Naive B cell (primary cell): Measurements from ENCODE around the gene SVOP. TPM values are rescaled to one million over a fixed set of nuclear protein-coding genes. Genes with fewer than 3 reads are reported as not detected.

ENCODE experiments used
- ATAC-seq, 2 donors: fragments of 150-1000 bp; cut with Tn5 transposase; 2 replicates each; pipeline ENCODE4 v1.10.0; 2021; ENCODE audit warnings: low read depth in 2 of 2, mild to moderate bottlenecking in 2 of 2, moderate library complexity in 2 of 2
- DNase-seq: peaks from one replicate; pipeline ENCODE4 v3.0.0; 2022
- H3K27ac Mint-ChIP-seq, 6 donors: one replicate each; pipeline ENCODE4 v1.8.0; 2020 to 2022; ENCODE audit warnings: mild to moderate bottlenecking in 6 of 6, mixed read lengths in 6 of 6, moderate library complexity in 5 of 6, inconsistent platforms in 2 of 6
- H3K27me3 Mint-ChIP-seq, 3 donors: one replicate each; pipeline ENCODE4 v1.8.0; 2021 to 2022; ENCODE audit warnings: mixed read lengths in 3 of 3, mild to moderate bottlenecking in 1 of 3
- H3K36me3 Mint-ChIP-seq, 2 donors: one replicate each; pipeline ENCODE4 v1.8.0; 2020 to 2022; ENCODE audit warnings: mixed read lengths in 2 of 2, inconsistent platforms in 1 of 2, mild to moderate bottlenecking in 1 of 2
- H3K4me1 Mint-ChIP-seq, 3 donors: one replicate each; pipeline ENCODE4 v1.8.0; 2020 to 2022; ENCODE audit warnings: mixed read lengths in 3 of 3, inconsistent platforms in 1 of 3, mild to moderate bottlenecking in 1 of 3, moderate library complexity in 1 of 3
- H3K4me3 Mint-ChIP-seq, 8 donors: one replicate each; pipeline ENCODE4 v1.8.0; 2020 to 2022; ENCODE audit warnings: mild to moderate bottlenecking in 8 of 8, mixed read lengths in 8 of 8, moderate library complexity in 8 of 8, inconsistent platforms in 2 of 8
- H3K9me3 Mint-ChIP-seq, 7 donors: one replicate each; pipeline ENCODE4 v1.8.0; 2020 to 2022; ENCODE audit warnings: mixed read lengths in 7 of 7, mild to moderate bottlenecking in 5 of 7, inconsistent platforms in 2 of 7, moderate library complexity in 1 of 7
- polyA plus RNA-seq, 6 donors: library from polyadenylated mRNA; unstranded; fragments of 300-500 nt; fragmentation: Illumina TruSeq; gene quantifications; one replicate each; pipeline ENCODE4 v1.2.3, GENCODE V29; 2021; ENCODE audit warnings: low read depth in 6 of 6

Gene SVOP
- polyA plus RNA-seq, 6 donors from 2014 or later = not detected

DNA sequence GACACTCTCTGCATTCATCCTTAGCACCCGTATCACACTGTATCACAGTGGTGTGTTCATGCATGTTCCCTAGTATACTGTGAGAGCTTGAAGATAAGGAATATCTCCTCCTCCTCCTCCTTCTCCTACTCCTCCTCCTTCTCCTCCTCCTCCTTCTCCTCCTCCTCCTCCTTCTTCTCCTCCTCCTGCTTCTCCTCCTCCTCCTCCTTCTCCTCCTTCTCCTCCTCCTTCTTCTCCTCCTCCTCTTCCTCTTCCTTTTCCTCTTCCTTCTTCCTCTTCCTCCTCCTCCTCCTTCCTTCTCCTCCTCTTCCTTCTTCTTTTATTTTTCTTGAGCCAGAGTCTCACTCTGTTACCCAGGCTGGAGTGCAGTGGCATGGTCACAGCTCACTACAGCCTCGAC lies 113.9 kb downstream of the SVOP start:
- no peaks in the 10 kb centered on the region for H3K36me3 Mint-ChIP-seq
- DNase-seq (no peak), ATAC-seq (no peak)
- H3K4me3 Mint-ChIP-seq = peak overlapping the region in 2 of 8 donors; percentile 42 to 44
- no peaks in the 10 kb centered on the region for H3K27me3 Mint-ChIP-seq
- H3K27ac Mint-ChIP-seq = peak overlapping the region in 2 of 6 donors; percentile 78 to 82
- peaks cover 17 to 50% (median 42%) of the 10 kb centered on the region in 3 donors for H3K4me1 Mint-ChIP-seq
- H3K9me3 Mint-ChIP-seq = no peaks in the 10 kb centered on the region

DNA sequence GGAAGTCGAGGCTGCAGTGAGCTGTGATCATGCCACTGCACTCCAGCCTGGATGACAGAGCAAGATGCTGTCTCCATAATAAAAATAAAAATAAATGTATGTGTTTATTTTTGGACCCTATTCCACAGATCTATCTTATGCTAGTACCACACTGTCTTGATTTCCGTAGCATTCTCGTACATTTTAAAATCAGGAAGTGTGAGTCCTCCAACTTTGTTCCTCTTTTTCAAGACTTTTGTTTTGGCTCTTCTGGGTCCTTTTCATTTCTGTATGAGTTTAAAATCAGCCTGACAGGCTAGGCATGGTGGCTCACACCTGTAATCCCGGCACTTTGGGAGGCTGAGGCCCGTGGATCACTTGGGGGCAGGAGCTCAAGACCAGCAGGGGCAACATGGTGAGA lies 115.1 kb downstream of the SVOP start:
- Mint-ChIP-seq H3K27me3 (no peaks in the 10 kb centered on the region), H3K27ac (peak overlapping the region; percentile 64 to 94 (median 85)), H3K9me3 (no peaks in the 10 kb centered on the region), H3K4me1 (peaks cover 17 to 50% (median 42%) of the 10 kb centered on the region in 3 donors), H3K36me3 (no peaks in the 10 kb centered on the region), H3K4me3 (peak overlapping the region; percentile 2 to 90 (median 75))
- ATAC-seq = peak; percentile 93 to 94
- peak; percentile 50 for DNase-seq

DNA sequence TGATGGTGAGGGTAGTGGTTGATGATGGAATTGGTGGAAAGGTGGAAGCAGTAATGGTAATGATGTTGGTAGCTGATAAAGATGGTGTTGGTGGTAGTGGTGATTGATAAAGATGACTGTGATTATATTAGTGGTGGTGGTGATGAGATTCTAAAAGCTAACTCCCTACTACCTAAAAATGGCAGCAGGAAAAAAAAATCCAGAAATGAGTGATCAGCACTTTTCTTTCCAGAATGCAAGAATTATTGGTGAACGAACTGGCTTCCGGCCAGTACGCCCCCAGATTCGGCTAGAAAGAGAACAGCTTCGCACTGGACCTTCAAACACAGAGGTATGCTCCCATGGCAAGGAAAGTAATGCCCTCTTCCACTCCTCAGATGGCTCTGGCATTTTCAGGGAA lies 121.7 kb downstream of the SVOP start:
- Mint-ChIP-seq H3K9me3 (peaks cover 0 to 4% (median 0%) of the 10 kb centered on the region in 7 donors), H3K27me3 (peaks cover 0 to 9% (median 8%) of the 10 kb centered on the region in 3 donors), H3K36me3 (no peaks in the 10 kb centered on the region), H3K27ac (no peak overlapping the region), H3K4me3 (no peak overlapping the region), H3K4me1 (peaks cover 4 to 10% (median 5%) of the 10 kb centered on the region in 3 donors)
- ATAC-seq = no peak
- no peak for DNase-seq

DNA sequence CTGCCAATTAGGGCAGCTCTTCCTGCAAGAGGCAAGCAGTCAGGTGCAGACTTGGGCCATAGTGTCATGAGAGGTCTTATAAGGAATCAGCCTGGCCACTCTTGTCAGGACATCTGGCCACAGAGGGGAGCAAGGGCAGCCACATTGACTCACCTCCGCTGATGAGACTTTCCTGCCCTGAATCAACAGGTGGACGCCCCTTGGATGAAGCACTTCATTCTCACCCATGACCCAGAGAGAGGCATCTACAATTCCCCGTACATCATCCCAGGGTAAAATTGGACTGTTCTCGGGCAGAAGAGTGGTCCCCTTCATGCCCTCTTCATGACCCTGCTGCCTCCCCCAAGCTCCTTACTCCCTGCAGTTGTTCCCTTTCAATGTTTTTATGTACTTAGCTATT lies 124.1 kb downstream of the SVOP start:
- H3K36me3 Mint-ChIP-seq = no peaks in the 10 kb centered on the region
- peaks cover 0 to 4% (median 0%) of the 10 kb centered on the region in 7 donors for H3K9me3 Mint-ChIP-seq
- peaks cover 0 to 4% (median 0%) of the 10 kb centered on the region in 3 donors for H3K4me1 Mint-ChIP-seq
- H3K4me3 Mint-ChIP-seq = no peak overlapping the region
- peaks cover 0 to 9% (median 8%) of the 10 kb centered on the region in 3 donors for H3K27me3 Mint-ChIP-seq
- ATAC-seq (no peak), DNase-seq (no peak)
- peak overlapping the region in 1 of 6 donors; percentile 9 for H3K27ac Mint-ChIP-seq

DNA sequence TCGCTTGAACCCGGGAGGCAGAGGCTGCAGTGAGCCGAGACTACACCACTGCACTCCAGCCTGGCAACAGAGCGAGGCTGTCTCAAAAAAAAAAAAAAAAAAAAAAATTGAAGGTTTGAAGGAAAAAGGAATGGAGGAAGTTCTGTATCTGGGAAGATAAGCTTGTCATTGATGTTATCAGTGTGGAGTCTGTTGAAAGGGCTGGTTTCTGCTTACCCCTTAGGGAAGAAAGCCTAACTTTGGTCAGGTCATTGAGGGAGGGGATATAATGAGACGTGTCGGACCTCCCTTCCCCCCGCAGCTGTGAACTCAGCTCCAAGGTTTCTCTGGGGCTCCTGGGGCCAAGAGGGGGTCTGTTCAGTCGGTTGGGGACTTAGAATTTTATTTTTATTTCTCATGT lies 124.5 kb downstream of the SVOP start:
- Mint-ChIP-seq H3K27me3 (peaks cover 0 to 9% (median 8%) of the 10 kb centered on the region in 3 donors), H3K27ac (no peak overlapping the region), H3K4me3 (no peak overlapping the region), H3K4me1 (peaks cover 0 to 4% (median 0%) of the 10 kb centered on the region in 3 donors), H3K36me3 (no peaks in the 10 kb centered on the region), H3K9me3 (peaks cover 0 to 4% (median 0%) of the 10 kb centered on the region in 7 donors)
- DNase-seq = no peak
- ATAC-seq = no peak

DNA sequence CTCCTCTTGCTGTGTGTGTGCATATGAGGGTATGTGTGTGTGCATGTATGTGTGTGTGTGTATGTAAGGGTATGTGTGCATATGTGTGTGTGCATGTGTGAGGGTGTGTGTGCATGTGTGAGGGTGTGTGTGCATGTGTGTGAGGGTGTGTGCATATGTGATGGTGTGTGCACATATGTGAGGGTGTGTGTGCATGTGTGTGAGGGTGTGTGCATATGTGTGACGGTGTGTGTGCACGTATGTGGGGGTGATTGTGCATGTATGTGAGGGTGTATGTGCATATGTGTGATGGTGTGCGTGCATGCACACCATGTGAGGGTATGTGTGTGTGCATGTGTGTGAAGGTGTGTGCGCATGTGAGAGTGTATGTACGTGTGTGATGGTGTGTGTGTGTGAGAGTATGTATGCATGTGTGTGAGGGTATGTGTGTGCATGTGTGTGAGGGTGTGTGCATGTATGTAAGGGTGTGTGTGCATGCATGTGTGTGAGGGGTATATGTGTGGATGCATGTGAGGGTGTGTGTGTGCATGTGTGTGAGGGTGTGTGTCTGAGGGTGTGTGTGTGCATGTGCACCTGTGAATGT lies 125.6 kb downstream of the SVOP start:
- H3K27me3 Mint-ChIP-seq = peaks cover 0 to 9% (median 8%) of the 10 kb centered on the region in 3 donors
- peaks cover 0 to 4% (median 0%) of the 10 kb centered on the region in 3 donors for H3K4me1 Mint-ChIP-seq
- ATAC-seq (no peak), DNase-seq (no peak)
- peaks cover 3 to 6% (median 4%) of the 10 kb centered on the region in 7 donors for H3K9me3 Mint-ChIP-seq
- no peaks in the 10 kb centered on the region for H3K36me3 Mint-ChIP-seq
- peak overlapping the region in 2 of 6 donors; percentile 0 to 28 for H3K27ac Mint-ChIP-seq
- H3K4me3 Mint-ChIP-seq = no peak overlapping the region

DNA sequence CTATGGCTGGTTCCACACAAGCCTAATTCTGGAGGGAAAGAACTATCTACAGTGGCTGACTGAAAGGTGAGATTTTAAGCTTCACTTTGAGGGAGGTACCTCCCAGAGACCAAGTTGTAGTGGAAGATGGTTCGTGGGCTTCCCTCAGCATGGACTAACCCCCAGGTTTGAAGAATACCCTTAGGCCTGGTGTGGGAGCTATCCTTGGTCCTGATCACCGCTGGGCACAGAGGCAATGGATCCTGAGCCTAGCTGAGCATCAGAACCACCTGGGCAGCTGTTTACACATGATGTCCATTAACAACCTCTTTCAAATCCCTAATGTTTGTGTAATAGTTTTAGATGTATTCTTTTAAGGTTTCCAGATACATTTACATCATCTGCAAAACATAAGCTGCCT lies 130.7 kb downstream of the SVOP start:
- peaks cover 3 to 8% (median 5%) of the 10 kb centered on the region in 7 donors for H3K9me3 Mint-ChIP-seq
- ATAC-seq (no peak), DNase-seq (no peak)
- no peak overlapping the region for H3K27ac Mint-ChIP-seq
- H3K4me1 Mint-ChIP-seq = peaks cover 0 to under 1% (median 0%) of the 10 kb centered on the region in 3 donors
- no peak overlapping the region for H3K4me3 Mint-ChIP-seq
- H3K27me3 Mint-ChIP-seq = peaks cover 0 to 3% (median 2%) of the 10 kb centered on the region in 3 donors
- no peaks in the 10 kb centered on the region for H3K36me3 Mint-ChIP-seq

DNA sequence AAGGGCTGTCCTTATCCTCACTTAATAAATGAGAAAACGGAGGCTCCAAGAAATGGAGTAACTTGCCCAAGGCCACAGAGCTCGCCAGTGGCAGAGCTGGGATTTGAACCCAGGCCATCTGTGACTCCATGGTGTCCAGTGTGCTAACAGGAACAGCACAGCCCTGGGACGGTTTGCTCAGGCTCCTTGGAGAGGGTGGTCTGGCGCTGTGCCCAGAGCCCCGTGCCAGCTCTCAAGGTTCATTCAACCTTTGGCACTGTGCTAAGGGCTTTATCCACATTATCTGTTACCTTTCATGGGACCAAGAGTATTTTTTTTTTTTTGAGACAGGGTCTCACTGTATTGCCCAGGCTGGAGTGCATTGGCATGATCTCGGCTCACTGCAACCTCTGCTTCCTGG lies 132.8 kb downstream of the SVOP start:
- Mint-ChIP-seq H3K27me3 (peaks cover 0 to 6% (median 4%) of the 10 kb centered on the region in 3 donors), H3K9me3 (peaks cover 3 to 8% (median 4%) of the 10 kb centered on the region in 7 donors), H3K27ac (no peak overlapping the region), H3K36me3 (no peaks in the 10 kb centered on the region), H3K4me3 (no peak overlapping the region), H3K4me1 (no peaks in the 10 kb centered on the region)
- DNase-seq = no peak
- ATAC-seq = no peak

DNA sequence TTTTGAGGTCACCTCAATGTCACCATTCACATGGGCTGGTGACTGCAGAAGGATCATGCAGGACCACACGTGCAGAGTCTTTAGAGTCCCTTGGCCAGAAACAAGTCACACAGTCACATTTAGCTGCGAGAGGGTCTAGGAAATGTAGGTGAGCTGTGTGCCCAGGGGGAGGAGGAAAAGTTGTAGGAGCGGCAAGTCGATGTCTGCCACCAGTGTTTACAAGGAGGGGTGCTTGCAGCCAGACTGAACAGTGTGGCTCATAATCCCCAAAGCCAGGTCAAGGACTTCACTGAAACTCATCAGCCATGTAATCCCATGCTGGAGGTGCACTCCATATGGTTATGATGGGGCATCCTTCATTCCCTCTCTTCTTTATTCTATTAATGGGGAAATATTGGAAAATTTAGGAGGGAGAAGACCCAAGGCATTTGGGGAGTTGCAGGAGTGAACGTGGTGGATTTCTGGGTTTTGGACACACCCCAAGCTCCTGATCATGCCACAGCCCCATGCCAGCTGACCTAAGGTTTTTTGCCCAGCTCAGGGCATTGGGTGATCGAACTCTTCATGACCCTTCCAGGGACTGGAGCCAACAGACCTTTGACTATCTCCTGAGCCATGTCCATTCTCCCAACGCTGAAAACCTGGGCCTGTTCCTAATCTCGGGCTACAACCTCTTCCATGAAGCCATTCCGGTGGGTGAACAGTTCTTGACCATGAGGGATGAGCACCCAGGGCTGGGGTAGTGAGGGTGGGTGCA lies 133.8 kb downstream of the SVOP start:
- DNase-seq = no peak
- no peaks in the 10 kb centered on the region for H3K4me1 Mint-ChIP-seq
- peaks cover 3 to 8% (median 4%) of the 10 kb centered on the region in 7 donors for H3K9me3 Mint-ChIP-seq
- H3K27me3 Mint-ChIP-seq = peaks cover 0 to 6% (median 4%) of the 10 kb centered on the region in 3 donors
- H3K36me3 Mint-ChIP-seq = no peaks in the 10 kb centered on the region
- no peak overlapping the region for H3K4me3 Mint-ChIP-seq
- no peak for ATAC-seq
- H3K27ac Mint-ChIP-seq = peak overlapping the region in 1 of 6 donors; percentile 81

DNA sequence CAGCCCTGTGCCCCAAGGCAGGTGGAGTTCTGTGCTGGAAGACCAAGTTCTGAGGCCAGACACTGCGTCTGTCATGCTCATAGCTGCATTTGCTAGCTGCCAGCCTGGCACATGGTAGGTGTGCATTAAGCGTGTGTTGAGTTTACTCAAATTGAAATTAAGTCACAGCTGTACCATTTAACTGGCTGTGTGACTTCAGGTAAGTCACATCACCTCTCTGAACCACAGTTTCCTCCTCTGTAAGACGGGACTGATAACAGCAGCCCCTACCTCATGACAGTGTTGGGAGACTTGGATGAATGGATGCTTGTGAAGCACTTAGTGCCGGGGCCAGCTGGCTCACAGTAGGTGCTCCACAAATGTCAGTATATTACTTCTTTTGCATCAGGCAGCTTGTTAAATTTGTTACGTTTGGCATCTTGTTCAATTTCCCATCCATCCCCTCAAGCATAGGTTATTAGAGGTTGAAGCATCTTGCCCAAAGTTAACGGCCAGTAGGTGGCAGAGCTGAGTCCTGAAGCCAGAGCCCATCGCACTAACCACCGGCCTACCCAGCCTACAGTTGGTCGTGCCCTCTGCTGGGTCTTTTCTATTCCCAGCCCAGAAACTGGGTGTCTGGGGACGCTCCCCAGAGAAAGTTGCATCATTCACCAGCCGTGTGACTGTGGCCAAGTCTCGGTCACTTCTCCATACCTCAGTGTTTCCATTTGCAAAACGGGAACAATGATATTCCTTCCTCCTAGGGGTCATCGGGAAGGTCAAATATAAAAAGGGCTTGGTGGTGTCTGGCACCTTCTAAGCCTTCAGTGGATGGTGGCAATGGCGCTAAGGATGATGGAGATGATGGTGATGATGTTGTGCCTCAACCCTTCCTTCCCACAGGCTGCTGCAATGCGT lies 136.5 kb downstream of the SVOP start:
- Mint-ChIP-seq H3K27ac (no peak overlapping the region), H3K4me3 (no peak overlapping the region), H3K9me3 (no peaks in the 10 kb centered on the region), H3K36me3 (no peaks in the 10 kb centered on the region), H3K4me1 (no peaks in the 10 kb centered on the region), H3K27me3 (peaks cover 0 to 14% (median 4%) of the 10 kb centered on the region in 3 donors)
- ATAC-seq (peak; percentile 71 to 86), DNase-seq (peak; percentile 51)

DNA sequence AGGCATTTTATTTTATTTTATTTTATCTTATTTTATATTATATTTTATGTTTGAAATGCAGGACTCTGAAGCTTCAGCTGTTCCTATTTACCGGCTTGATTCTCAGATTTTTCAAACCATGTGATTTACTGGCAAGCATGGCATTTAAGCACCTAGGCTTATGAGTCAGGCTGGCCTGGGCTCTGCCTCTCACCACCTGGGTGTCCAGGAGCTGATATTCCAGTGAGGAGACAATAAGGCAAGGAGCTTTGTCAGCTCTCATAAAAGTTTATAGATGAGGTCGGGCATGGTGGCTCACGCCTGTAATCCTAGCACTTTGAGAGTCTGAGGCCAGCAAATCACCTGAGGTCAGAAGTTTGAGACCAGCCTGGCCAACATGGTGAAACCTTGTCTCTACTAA lies 138.9 kb downstream of the SVOP start:
- no peak overlapping the region for H3K27ac Mint-ChIP-seq
- no peak for ATAC-seq

DNA sequence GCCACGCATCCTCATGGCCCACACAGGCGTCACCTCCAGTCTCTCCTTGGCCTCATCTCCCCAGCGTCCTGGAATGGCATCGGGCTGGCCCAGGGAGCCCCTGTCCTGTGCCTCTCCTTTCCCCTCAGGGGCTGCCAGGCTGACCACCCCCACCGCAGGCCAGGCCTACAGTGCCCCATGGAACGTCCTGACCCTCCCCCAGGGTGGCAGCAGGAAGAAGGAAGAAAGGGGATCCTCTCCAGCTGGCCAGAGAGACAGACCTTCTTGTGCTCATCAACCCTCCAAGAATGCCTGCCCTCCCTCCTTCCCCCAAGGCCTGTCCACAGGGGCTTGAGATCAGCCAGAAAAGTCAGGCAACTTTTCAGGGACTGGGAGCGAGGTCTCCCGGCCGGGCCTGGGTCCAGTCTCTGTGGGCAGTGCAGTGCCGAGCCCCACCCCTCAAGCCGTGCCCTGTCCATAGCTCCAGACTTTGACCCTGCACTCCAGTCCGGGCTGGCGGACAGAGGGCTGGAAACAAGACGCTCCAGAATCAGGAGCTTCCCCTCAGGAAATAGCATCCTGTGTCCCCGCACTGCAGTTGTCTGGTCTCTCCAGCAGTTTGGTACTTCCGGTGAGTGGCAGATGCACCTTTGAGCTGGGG lies 141.1 kb downstream of the SVOP start, which contains the start of gene DAO:
TSS of gene DAO (plus strand) at position 478 of the 640 bp plus-strand sequence. CDS start 4,915 bp downstream, outside the sequence.
- H3K27ac Mint-ChIP-seq = peak within 1 kb of the TSS in 2 of 6 donors; percentile 26 to 69
- no peaks in the 10 kb centered on the region for H3K4me1 Mint-ChIP-seq
- peaks cover 0 to 4% (median 0%) of the 10 kb centered on the region in 7 donors for H3K9me3 Mint-ChIP-seq
- ATAC-seq (no peak), DNase-seq (no peak)
- H3K4me3 Mint-ChIP-seq = peak within 1 kb of the TSS in 1 of 8 donors; percentile 41
- H3K36me3 Mint-ChIP-seq = no peaks in the 10 kb centered on the region
- peaks cover 0 to 20% (median 4%) of the 10 kb centered on the region in 3 donors for H3K27me3 Mint-ChIP-seq

More for the DNA sequence above, 138.9 kb downstream of the SVOP start:
- Mint-ChIP-seq H3K4me1 (no peaks in the 10 kb centered on the region), H3K4me3 (no peak overlapping the region), H3K9me3 (no peaks in the 10 kb centered on the region), H3K27me3 (peaks cover 0 to 15% (median 4%) of the 10 kb centered on the region in 3 donors), H3K36me3 (no peaks in the 10 kb centered on the region)
- DNase-seq = no peak
